Measurements from ENCODE around the gene DPCD. TPM values are rescaled to one million over a fixed set of nuclear protein-coding genes. Genes with fewer than 3 reads are reported as not detected.
"Not testable (repeated sequence)": the region's sequence is repeated elsewhere in the genome, so short reads cannot be mapped to it uniquely, and the experiment has no call there.

Gene DPCD
- total RNA-seq, 1 donor from 2014 or later = 45.3 TPM

DNA sequence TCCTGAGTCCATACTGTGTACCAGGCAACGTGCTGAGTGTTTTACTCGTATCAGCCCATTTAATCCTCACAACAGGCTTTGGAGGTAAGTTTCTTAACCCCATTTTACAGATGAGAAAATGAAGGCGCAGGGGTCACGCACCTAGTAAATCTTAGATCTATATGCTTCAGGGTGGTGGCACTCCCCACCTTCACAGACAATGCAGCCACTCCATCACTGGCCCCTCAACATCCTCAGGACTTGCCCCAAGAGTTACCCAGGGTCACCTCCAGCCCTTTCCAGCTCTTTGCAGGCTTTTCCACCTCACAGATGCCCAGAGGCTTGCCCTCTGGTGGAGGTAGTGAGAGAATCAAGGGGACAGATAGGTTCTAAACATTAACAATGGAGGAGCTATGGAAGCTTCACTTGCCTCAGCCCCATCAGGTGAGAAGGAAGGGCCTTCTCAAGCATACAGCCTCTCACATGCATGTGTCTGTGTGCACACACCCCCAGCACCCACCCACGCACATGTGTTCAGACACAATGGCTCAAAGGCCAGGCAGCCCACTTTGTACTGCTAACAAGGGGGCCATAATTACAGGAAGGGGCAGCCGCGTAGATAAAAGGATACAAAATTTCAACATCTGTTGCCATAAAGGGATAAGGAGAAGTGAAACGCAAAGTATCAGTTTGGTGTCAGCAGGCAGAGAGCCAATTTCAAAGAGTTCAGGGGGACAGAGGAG is 29.1 kb downstream of the DPCD start:
- no peak for DNase-seq (ENCODE audit: low read depth)

- DNase-seq (ENCODE audit: low read depth) = no peak
These were observed 29.9 kb downstream of the DPCD start for GRCh38 chr10:101617824-101618568.

- DNase-seq (ENCODE audit: low read depth) = no peak
These were observed 30.8 kb downstream of the DPCD start for GRCh38 chr10:101618871-101619270.

DNA sequence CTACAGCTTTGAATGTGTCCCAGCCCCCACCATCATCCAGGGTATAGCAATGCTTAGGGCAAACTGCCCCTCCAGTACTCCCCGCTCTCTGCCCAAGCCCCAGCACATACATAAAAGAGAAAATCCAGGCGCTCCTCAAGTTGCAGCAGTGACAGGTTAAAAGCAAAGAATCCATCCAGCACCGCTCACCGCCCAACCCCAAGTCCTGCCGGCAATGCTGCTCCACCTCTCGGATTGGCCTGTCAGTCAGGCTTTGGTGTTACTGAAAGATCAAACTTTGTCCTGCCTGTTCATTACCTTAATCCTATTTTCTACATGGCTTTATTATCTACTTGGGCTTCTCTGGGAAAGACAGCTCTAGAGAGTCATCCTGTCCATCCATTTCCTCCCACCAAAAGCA is 31.9 kb downstream of the DPCD start:
- no peak for DNase-seq (ENCODE audit: low read depth)

- DNase-seq (ENCODE audit: low read depth) = no peak
These were observed 35.4 kb downstream of the DPCD start for GRCh38 chr10:101623528-101623927.

DNA sequence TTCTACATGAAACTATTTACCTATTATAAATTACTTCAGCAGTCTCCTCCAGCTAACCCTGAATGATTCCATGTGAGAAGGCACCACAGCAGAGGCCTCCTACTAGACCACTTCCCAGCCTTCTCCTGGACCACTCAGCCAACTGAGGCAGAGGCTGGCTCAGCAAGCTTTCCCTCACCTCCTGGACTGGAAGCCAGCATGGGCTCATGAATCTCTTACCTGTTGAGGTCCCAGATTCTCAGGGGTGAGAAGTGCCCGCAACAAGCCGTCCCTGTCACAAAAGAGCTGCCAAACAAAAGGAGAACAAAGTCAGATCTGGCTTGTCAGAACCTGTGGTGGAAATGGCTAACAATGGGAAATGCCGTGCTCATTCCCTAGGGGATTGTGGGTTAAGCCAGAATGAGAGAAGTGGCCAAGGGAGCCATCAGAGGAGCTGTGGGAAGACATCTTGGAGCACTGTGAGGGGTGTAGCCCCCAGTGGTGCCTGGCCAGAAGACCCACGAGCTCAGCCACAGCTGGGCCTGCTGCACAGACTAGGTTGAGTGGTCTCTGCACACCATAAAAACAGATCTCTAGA is 36.5 kb downstream of the DPCD start:
- peak; percentile 40 for DNase-seq (ENCODE audit: low read depth)

DNA sequence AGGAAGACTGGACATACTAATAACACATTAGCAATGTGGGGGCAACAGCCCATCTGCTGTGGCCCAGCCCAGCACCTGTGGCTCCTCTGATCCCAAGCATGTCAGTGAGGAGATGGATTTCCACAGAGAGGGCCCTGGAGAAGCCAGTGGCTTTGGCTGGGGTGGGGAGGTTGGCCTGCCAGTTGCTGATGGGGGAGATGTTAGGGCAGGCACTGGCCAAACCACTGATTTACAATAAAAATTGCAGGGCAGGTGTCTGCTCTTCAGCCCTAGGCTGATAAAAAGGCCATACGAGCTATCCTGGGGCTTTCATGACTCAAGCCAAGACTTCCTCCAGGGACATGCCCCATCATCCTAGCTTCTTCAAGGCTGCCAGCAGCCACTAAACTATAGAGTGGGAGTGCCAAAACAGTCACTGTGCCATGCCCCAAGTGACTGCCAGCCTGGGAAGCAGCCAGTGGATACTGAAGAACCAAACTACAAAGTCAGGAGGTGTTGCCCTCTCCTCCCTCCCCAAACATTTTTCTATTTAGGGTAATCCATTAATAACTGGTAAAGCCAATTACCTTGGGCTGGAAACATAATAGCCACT is 37.8 kb downstream of the DPCD start:
- DNase-seq (ENCODE audit: low read depth) = peak; percentile 64

GRCh38 chr10:101629837-101630632 is 41.9 kb downstream of the DPCD start:
- DNase-seq (ENCODE audit: low read depth) = peak; percentile 68

DNA sequence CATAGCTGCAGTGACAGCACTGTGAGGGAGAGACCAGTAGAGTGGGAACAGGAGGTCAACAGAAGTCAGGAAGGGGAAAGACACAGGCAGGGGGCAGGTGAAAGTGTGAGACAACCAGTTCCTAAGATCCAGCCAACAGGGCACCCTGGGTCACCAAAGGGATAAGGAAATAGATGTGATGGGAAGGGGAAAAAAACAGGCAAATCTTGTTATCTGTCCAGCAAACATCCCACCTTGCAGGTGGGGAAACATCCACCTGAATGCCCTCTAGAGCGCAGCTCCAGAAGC is 42.5 kb downstream of the DPCD start:
- no peak for DNase-seq (ENCODE audit: low read depth)

- no peak for DNase-seq (ENCODE audit: low read depth)
These were observed 43.8 kb downstream of the DPCD start for GRCh38 chr10:101631821-101632475.

DNA sequence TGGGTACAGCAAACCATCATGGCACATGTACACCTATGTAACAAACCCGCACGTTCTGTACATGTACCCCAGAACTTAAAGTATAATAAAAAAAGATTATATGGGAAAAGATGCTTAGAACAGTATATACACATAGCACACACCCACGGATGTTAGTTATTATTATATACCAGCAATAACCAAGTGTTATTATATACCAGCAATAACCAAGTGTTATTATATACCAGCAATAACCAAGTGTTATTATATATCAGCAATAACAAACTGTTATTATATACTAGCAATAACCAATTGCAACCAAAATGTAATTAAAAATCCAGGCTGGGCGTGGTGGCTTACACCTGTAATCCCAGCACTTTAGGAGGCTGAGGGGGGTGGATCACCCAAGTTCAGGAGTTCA is 45.4 kb downstream of the DPCD start:
- not testable (repeated sequence) for DNase-seq (ENCODE audit: low read depth)

GRCh38 chr10:101639141-101639900 is 51.2 kb downstream of the DPCD start:
- no peak for DNase-seq (ENCODE audit: low read depth)

DNA sequence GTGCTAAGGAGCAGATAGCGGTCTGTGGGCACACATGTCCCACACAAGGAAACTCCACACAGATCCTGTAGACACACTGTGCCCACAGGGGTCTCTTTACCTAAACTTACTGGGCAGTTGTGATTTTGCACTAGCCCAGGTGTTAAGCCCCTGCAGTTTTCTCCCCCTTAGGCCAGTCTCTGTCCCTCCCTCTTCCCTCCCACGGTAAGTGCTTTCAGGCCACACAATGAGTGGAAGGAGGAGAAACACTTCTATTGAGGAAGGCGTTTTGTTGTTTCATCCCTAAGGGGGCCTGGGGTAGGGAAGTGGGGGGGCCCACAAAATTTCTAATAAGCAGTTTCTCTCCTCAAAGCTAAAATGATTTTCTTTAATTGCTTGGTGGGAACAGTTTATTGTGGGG is 55.4 kb downstream of the DPCD start:
- DNase-seq (ENCODE audit: low read depth) = no peak

GRCh38 chr10:101644002-101644401 is 55.9 kb downstream of the DPCD start:
- no peak for DNase-seq (ENCODE audit: low read depth)

DNA sequence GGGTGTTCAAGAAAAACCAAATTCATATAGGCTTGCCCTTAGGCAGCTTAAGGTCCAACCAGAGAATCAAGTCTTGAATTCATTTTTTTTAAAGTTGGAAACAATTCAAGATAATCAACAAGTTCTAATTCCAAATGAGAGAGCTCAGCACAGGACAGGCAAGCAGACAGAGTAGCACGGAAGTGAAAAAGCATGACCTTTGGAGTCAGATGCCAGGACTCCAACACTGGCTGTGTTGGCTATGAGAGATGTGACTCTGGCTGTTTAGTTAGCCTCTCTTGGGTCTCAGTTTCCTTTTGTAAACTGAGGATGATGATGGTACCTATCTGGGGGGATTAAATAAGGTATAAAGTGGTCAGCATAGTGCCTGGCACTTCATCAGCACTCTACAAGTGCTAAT is 57.5 kb downstream of the DPCD start:
- DNase-seq (ENCODE audit: low read depth) = no peak

DNA sequence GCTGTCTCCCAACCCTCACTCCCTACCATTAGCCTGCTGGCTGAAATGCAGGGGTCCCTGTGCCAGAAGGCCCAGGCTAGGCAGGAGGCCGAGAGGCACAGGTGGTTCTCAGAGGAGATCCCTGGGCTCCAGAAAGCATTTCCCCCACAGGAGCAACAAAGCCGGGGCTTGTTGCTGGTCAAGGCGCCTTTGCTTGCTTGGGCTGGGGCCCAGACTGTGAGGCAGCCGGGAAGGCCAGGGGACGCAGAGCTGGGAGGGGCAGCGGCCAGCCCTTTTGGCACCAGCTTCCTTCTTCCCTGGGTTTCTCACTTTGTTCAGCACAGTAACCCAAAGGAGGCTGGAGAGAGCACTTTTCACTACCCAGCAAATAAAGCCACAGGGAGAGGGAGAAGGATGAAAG is 58.2 kb downstream of the DPCD start:
- no peak for DNase-seq (ENCODE audit: low read depth)

GRCh38 chr10:101647255-101647654 is 59.1 kb downstream of the DPCD start:
- peak; percentile 48 for DNase-seq (ENCODE audit: low read depth)

DNA sequence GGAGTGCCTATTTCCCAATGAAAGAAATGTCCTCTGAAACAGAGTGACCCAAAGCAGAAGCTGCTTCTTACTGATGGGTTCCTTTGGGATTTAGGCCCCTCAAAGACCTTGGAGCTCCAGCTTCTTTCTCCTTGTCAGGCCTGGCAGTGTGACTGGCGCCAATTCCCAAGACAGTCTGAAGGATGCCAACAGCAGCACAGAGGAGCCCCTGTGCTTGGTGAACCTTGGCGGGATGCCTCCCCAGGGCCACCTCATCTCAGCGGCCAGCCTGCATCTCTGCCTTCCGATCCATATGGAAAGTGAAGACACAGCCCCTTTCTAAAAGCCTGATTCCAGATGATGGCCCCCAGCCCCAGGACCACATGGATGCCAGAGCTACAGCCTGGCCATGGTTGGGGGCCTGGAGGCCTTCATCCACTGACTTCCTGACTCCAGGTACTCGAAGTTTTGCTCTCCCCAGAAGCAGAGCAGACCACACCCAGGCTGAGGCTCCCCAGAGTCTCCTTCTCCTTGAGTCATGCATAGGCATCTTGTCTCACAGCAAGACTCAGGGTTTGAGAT is 61.5 kb downstream of the DPCD start:
- no peak for DNase-seq (ENCODE audit: low read depth)

DNA sequence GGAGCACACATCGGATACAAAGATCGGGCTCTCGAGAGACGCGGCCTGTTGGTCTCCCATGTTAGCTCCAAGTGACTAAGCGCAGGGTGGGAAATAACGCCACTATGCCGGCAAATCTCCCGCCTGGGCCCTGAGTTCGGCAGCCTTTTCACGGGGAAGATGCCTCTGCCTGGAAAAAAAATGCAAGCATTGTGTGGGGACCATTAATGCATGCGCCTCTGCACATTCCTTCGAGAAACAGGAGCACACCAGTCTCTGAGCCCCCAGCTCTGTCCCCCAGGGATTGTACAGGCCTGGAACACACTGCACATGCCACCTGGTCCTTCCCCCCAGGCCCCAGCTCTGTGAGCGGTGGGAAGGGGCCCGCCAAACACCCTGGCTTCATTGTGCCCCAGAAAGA is 62.7 kb downstream of the DPCD start:
- DNase-seq (ENCODE audit: low read depth) = no peak

DNA sequence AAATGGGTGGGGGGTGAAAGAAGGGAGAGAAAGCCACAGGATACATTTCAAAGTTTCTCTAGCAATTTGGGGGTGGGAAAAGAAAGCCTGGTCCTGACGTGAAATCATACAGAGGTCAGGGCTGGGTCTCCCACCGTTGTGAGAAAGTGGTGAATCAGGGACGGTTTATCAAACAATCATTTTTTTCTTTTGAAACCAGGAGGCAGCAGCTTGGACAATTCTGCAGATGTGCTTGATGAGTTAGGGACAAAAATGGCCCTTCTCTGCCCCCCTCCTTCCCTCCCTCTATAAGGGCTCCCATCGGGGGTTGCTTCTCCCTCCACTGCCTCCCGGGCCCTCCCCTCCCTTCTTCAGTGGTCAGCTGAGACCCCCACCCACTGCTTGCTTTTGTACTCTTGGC is 63.2 kb downstream of the DPCD start:
- no peak for DNase-seq (ENCODE audit: low read depth)

Data from myocyte (in vitro differentiated cells).